Measurements from ENCODE around the gene PEX6. TPM values are rescaled to one million over a fixed set of nuclear protein-coding genes. Genes with fewer than 3 reads are reported as not detected.

The PEX6 gene
- total and polyA plus RNA-seq, 2 of the 13 experiments (the other 11 are each of a cell fraction or from before 2014, with no cell fraction given): 5.1 to 6.7 TPM

- TF ChIP-seq SCMH1 (CRISPR knock-in tag; IDR thresholded peaks at IDR 0.05; ENCODE audit: borderline replicate concordance) (no peak), HDAC1 (CRISPR knock-in tag; IDR thresholded peaks at IDR 0.05) (peak; percentile 85), ZKSCAN8 (CRISPR knock-in tag; IDR thresholded peaks at IDR 0.05; ENCODE audit: borderline replicate concordance) (peak; percentile 83; the same call in 1 of the 2 replicates), ZNF260 (CRISPR knock-in tag; IDR thresholded peaks at IDR 0.05; ENCODE audit: borderline replicate concordance, low read depth) (no peak), ZNF333 (CRISPR knock-in tag; IDR thresholded peaks at IDR 0.05; ENCODE audit: borderline replicate concordance) (no peak), PITX1 (CRISPR knock-in tag; IDR thresholded peaks at IDR 0.05) (peak; percentile 84), WIZ (CRISPR knock-in tag; IDR thresholded peaks at IDR 0.05) (no peak), NFE2 (CRISPR knock-in tag; IDR thresholded peaks at IDR 0.05) (0 out of 2 replicates have a peak, but pooled peaks have one; percentile 25), REL (CRISPR knock-in tag; conservative IDR thresholded peaks at IDR 0.05) (peak; percentile 50; the same call in 1 of the 2 replicates), ZNF20 (CRISPR knock-in tag; IDR thresholded peaks at IDR 0.05) (no peak), ZSCAN21 (CRISPR knock-in tag; IDR thresholded peaks at IDR 0.05; ENCODE audit: borderline replicate concordance) (peak; percentile 69; the same call in 1 of the 2 replicates), ZNF382 (CRISPR knock-in tag; IDR thresholded peaks at IDR 0.05; ENCODE audit: borderline replicate concordance) (no peak), ATM (IDR thresholded peaks at IDR 0.05; ENCODE audit: borderline replicate concordance) (no peak), ZNF556 (CRISPR knock-in tag; IDR thresholded peaks at IDR 0.05; ENCODE audit: borderline replicate concordance) (no peak; the same call in 1 of the 2 replicates), ZFY (CRISPR knock-in tag; IDR thresholded peaks at IDR 0.05) (peak; percentile 89), MAFF (IDR thresholded peaks at IDR 0.05; ENCODE audit: low read depth, low read length) (no peak; the same call in 1 of the 2 replicates), ZNF501 (CRISPR knock-in tag; IDR thresholded peaks at IDR 0.05) (peak; percentile 86; the same call in 1 of the 2 replicates), ZNF276 (CRISPR knock-in tag; IDR thresholded peaks at IDR 0.05; ENCODE audit: low read depth) (no peak; the same call in 1 of the 2 replicates), ZNF780A (CRISPR knock-in tag; IDR thresholded peaks at IDR 0.05) (no peak), REPIN1 (CRISPR knock-in tag; IDR thresholded peaks at IDR 0.05; ENCODE audit: borderline replicate concordance, low read depth) (peak; percentile 62; the same call in 1 of the 2 replicates), ZSCAN22 (CRISPR knock-in tag; IDR thresholded peaks at IDR 0.05) (no peak), ZNF253 (CRISPR knock-in tag; IDR thresholded peaks at IDR 0.05; ENCODE audit: borderline replicate concordance) (no peak; the same call in 1 of the 2 replicates), POGZ (CRISPR knock-in tag; IDR thresholded peaks at IDR 0.05) (peak; percentile 67), ZC3H4 (CRISPR knock-in tag; IDR thresholded peaks at IDR 0.05; ENCODE audit: borderline replicate concordance) (peak; percentile 16; the same call in 1 of the 2 replicates), LCORL (IDR thresholded peaks at IDR 0.05) (no peak), LCORL (CRISPR knock-in tag; IDR thresholded peaks at IDR 0.05) (peak; percentile 66; the same call in 1 of the 2 replicates), TAF15 (IDR thresholded peaks at IDR 0.05; ENCODE audit: low read depth, low read length, poor library complexity, severe bottlenecking) (peak; percentile 50), NRL (CRISPR knock-in tag; IDR thresholded peaks at IDR 0.05; ENCODE audit: borderline replicate concordance) (no peak; the same call in 1 of the 2 replicates)
- TF ChIP-seq, protein P1, sequence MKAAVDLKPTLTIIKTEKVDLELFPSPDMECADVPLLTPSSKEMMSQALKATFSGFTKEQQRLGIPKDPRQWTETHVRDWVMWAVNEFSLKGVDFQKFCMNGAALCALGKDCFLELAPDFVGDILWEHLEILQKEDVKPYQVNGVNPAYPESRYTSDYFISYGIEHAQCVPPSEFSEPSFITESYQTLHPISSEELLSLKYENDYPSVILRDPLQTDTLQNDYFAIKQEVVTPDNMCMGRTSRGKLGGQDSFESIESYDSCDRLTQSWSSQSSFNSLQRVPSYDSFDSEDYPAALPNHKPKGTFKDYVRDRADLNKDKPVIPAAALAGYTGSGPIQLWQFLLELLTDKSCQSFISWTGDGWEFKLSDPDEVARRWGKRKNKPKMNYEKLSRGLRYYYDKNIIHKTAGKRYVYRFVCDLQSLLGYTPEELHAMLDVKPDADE (CRISPR knock-in tag; IDR thresholded peaks at IDR 0.05): no peak
These were observed at the start of gene PEX6 (continued) for GRCh38 chr6:42978839-42979522.

All from HepG2 (cell line).